GM23248 (cell line): ENCODE measurements around the gene LPO. TPM values are rescaled to one million over a fixed set of nuclear protein-coding genes. Genes with fewer than 3 reads are reported as not detected.

ENCODE experiments used
- DNase-seq: peaks from one replicate; pipeline ENCODE4 v3.0.0-alpha.2; 2015
- H2AFZ ChIP-seq: fragments of 200-600 bp; sonication (generic); 2 replicates; pipeline ENCODE4 v1.6.1; 2016; ENCODE audit warnings: antibody characterized with exemption
- H3F3A ChIP-seq: fragments of 200-600 bp; sonication (generic); 2 replicates; pipeline ENCODE4 v1.6.1; 2016; ENCODE audit warnings: mild to moderate bottlenecking, antibody characterized with exemption, mixed run types; ENCODE audit not compliant: insufficient read depth
- H3K27ac ChIP-seq: fragments of 200-600 bp; sonication (generic); 2 replicates; pipeline ENCODE4 v1.5.1; 2016; ENCODE audit warnings: mild to moderate bottlenecking
- H3K27me3 ChIP-seq: fragments of 200-600 bp; sonication (generic); replicated peaks from 2 replicates; pipeline ENCODE4 v1.6.1; 2016; ENCODE audit warnings: mild to moderate bottlenecking; ENCODE audit not compliant: insufficient read depth
- H3K36me3 ChIP-seq: fragments of 200-600 bp; sonication (generic); 2 replicates; pipeline ENCODE4 v1.6.1; 2016; ENCODE audit warnings: low read depth, mild to moderate bottlenecking
- H3K4me1 ChIP-seq: fragments of 200-600 bp; sonication (generic); 2 replicates; pipeline ENCODE4 v1.6.1; 2016; ENCODE audit warnings: mild to moderate bottlenecking; ENCODE audit not compliant: insufficient read depth
- H3K4me2 ChIP-seq: fragments of 200-600 bp; sonication (generic); one replicate; pipeline ENCODE4 v1.6.1; 2016; ENCODE audit warnings: mild to moderate bottlenecking; ENCODE audit not compliant: unreplicated experiment
- H3K4me3 ChIP-seq: fragments of 200-600 bp; sonication (generic); 2 replicates; pipeline ENCODE4 v1.5.1; 2016; ENCODE audit warnings: mild to moderate bottlenecking
- H3K79me2 ChIP-seq: fragments of 200-600 bp; sonication (generic); 2 replicates; pipeline ENCODE4 v1.6.1; 2016; ENCODE audit warnings: mild to moderate bottlenecking; ENCODE audit not compliant: insufficient read depth
- H3K9ac ChIP-seq: fragments of 200-600 bp; sonication (generic); 2 replicates; pipeline ENCODE4 v1.6.1; 2016; ENCODE audit warnings: mild to moderate bottlenecking
- H3K9me2 ChIP-seq: fragments of 200-600 bp; sonication (generic); 2 replicates; pipeline ENCODE4 v1.6.1; 2016; ENCODE audit warnings: mixed run types, mild to moderate bottlenecking, moderate library complexity; ENCODE audit not compliant: insufficient read depth
- H3K9me3 ChIP-seq: fragments of 200-600 bp; sonication (generic); one replicate; pipeline ENCODE4 v1.6.1; 2017; ENCODE audit warnings: low read depth
- H4K20me1 ChIP-seq: fragments of 200-600 bp; sonication (generic); 2 replicates; pipeline ENCODE4 v1.6.0; 2016; ENCODE audit not compliant: insufficient read depth
- EZH2 ChIP-seq: fragments of 200-600 bp; sonication (generic); IDR thresholded peaks from 2 replicates; pipeline ENCODE4 v1.6.1; 2018; ENCODE audit warnings: antibody characterized with exemption, mild to moderate bottlenecking; ENCODE audit not compliant: insufficient read depth, poor library complexity, severe bottlenecking
- EZH2phosphoT487 ChIP-seq: fragments of 200-600 bp; sonication (generic); IDR thresholded peaks from 2 replicates; pipeline ENCODE4 v1.6.1; 2018; ENCODE audit warnings: antibody characterized with exemption, moderate library complexity, mild to moderate bottlenecking, low read depth; ENCODE audit not compliant: insufficient read depth
- WGBS, 2 experiments: methylation state at CpG; one replicate each; pipeline ENCODE4 v1.1.6; 2015 to 2017; ENCODE audit warnings: low lambda C conversion rate in 2 of 2, low coverage in 1 of 2; ENCODE audit errors: missing lambda C conversion rate in 2 of 2; 5-methylcytosine and 5-hydroxymethylcytosine counted together
- in situ Hi-C: fragments of 300-500 bp; cut with MboI; formaldehyde crosslinking; loops from 2 replicates; pipeline ENCODE4 v1.15.0; 2020
- polyA plus RNA-seq: library from polyadenylated mRNA; unstranded; fragments of >200 nt; fragmentation: Nextera tagmentation; extraction: Ambion mirVana; gene quantifications from 2 replicates; pipeline ENCODE4 v1.2.1, GENCODE V29; 2016
- total RNA-seq: library from RNA; depleted of rRNA; stranded (reverse); fragments of >200 nt; shearing (Covaris generic); gene quantifications from 2 replicates; pipeline ENCODE4 v1.2.3, GENCODE V29; 2014; rRNA removed

The LPO gene
- total RNA-seq (not detected in 2 replicates), polyA plus RNA-seq (0.11 TPM in 1 of 2 replicates, not detected in the other)

- no peak for TF ChIP-seq EZH2
- TF ChIP-seq EZH2phosphoT487, result no peak
- no peaks in the 10 kb centered on the region for H3K79me2 ChIP-seq
- H3F3A ChIP-seq, result no peaks in the 10 kb centered on the region
- peaks cover 1% of the 10 kb centered on the region for H3K4me1 ChIP-seq
- no peak within 1 kb of the TSS for H3K4me2 ChIP-seq
- no peaks in the 10 kb centered on the region for H3K36me3 ChIP-seq
- no peaks in the 10 kb centered on the region for H3K9me3 ChIP-seq
- H3K9me2 ChIP-seq, result no peaks in the 10 kb centered on the region
- no peaks in the 10 kb centered on the region for H4K20me1 ChIP-seq
- no peak within 1 kb of the TSS for H3K27ac ChIP-seq
- 59 to 64% methylated on average over 5 of the region's 5 CpGs for WGBS, 2 experiments
- H2AFZ ChIP-seq, result no peak within 1 kb of the TSS
- H3K4me3 ChIP-seq, result no peak within 1 kb of the TSS
- H3K27me3 ChIP-seq, result peaks cover 35% of the 10 kb centered on the region
- DNase-seq, result no peak
- in situ Hi-C loops, result no loop called here
- no peak within 1 kb of the TSS for H3K9ac ChIP-seq
Measured at GRCh38 chr17:58238147-58238634, at the start of gene LPO. Gene LPO (plus strand): TSS chr17:58238584. CDS start chr17:58242980, 4,396 bp downstream.

- Histone ChIP-seq H3K79me2 (no peaks in the 10 kb centered on the region), H3K9ac (no peak overlapping the region), H3K9me3 (no peaks in the 10 kb centered on the region), H3K4me3 (no peak overlapping the region), H3K27me3 (peaks cover 9% of the 10 kb centered on the region; the same call in 1 of the 2 replicates), H3K4me2 (no peak overlapping the region), H3K4me1 (0 out of 2 replicates have a peak, but pooled peaks cover 4% of the 10 kb centered on the region), H3K27ac (no peak overlapping the region), H2AFZ (no peak overlapping the region), H3K36me3 (no peaks in the 10 kb centered on the region), H4K20me1 (no peaks in the 10 kb centered on the region), H3F3A (no peaks in the 10 kb centered on the region), H3K9me2 (no peaks in the 10 kb centered on the region)
- peak; percentile 94 for DNase-seq
- in situ Hi-C loops, result no loop called here
- 48 to 51% methylated on average over 11 of the region's 11 CpGs for WGBS, 2 experiments
- no peak for TF ChIP-seq EZH2
- no peak for TF ChIP-seq EZH2phosphoT487
Measured at GRCh38 chr17:58189436-58190146, 48.8 kb upstream of the LPO start.

GRCh38 chr17:58191241-58191896, 47.0 kb upstream of the LPO start:
- peaks cover 15% of the 10 kb centered on the region; the same call in 1 of the 2 replicates for H3K27me3 ChIP-seq
- H2AFZ ChIP-seq, result no peak overlapping the region
- peak; percentile 21 for DNase-seq
- H3K9me3 ChIP-seq, result no peaks in the 10 kb centered on the region
- no peak overlapping the region for H3K9ac ChIP-seq
- no peaks in the 10 kb centered on the region for H3K79me2 ChIP-seq
- no peaks in the 10 kb centered on the region for H3F3A ChIP-seq
- no peaks in the 10 kb centered on the region for H4K20me1 ChIP-seq
- H3K4me1 ChIP-seq, result 0 out of 2 replicates have a peak, but pooled peaks cover 4% of the 10 kb centered on the region
- no peaks in the 10 kb centered on the region for H3K9me2 ChIP-seq
- WGBS, 2 experiments, result 19 to 26% methylated on average over 13 to 14 of the region's 14 CpGs
- H3K36me3 ChIP-seq, result no peaks in the 10 kb centered on the region
- H3K4me2 ChIP-seq, result no peak overlapping the region
- no peak for TF ChIP-seq EZH2
- no peak for TF ChIP-seq EZH2phosphoT487
- H3K27ac ChIP-seq, result no peak overlapping the region
- no peak overlapping the region for H3K4me3 ChIP-seq
- in situ Hi-C loops, result no loop called here

GRCh38 chr17:58192612-58193011, 45.8 kb upstream of the LPO start, which contains the start of gene EPX:
Gene EPX (plus strand): TSS chr17:58192726. CDS start chr17:58192847, 121 bp downstream.
- Histone ChIP-seq H3K9me3 (no peaks in the 10 kb centered on the region), H3K9ac (no peak within 1 kb of the TSS), H2AFZ (no peak within 1 kb of the TSS), H3K79me2 (no peaks in the 10 kb centered on the region), H3K27me3 (peaks cover 20% of the 10 kb centered on the region; the same call in 1 of the 2 replicates), H3K36me3 (no peaks in the 10 kb centered on the region), H3K4me1 (0 out of 2 replicates have a peak, but pooled peaks cover 4% of the 10 kb centered on the region), H3F3A (no peaks in the 10 kb centered on the region), H4K20me1 (no peaks in the 10 kb centered on the region), H3K27ac (no peak within 1 kb of the TSS), H3K4me3 (no peak within 1 kb of the TSS), H3K4me2 (no peak within 1 kb of the TSS), H3K9me2 (no peaks in the 10 kb centered on the region)
- 0 to 2% methylated on average over 6 of the region's 6 CpGs for WGBS, 2 experiments
- in situ Hi-C loops, result no loop called here
- DNase-seq, result no peak
- TF ChIP-seq EZH2phosphoT487, result no peak
